DND-41 (cell line): Measurements from ENCODE around the gene KREMEN2.

ENCODE experiments used
- ATAC-seq: fragments of 200-7000 bp; cut with Tn5 transposase; 3 replicates; pipeline ENCODE4 v1.9.1; 2021; ENCODE audit warnings: low read depth; ENCODE audit not compliant: insufficient read depth
- DNase-seq: peaks from one replicate; pipeline ENCODE4 v3.0.0-alpha.2; 2020
- H2AFZ ChIP-seq: 2 replicates; pipeline ENCODE4 v1.6.0; 2012; ENCODE audit warnings: low read depth, low read length
- H3K27ac ChIP-seq: 2 replicates; pipeline ENCODE4 v1.5.1; 2012; ENCODE audit warnings: low read length, inconsistent platforms
- H3K27me3 ChIP-seq: fragments of 200-600 bp; sonication (generic); 2 replicates; pipeline ENCODE4 v1.6.0; 2012; ENCODE audit warnings: low read length, mild to moderate bottlenecking, inconsistent platforms; ENCODE audit not compliant: insufficient read depth, poor library complexity
- H3K36me3 ChIP-seq: 2 replicates; pipeline ENCODE4 v1.5.1; 2012; ENCODE audit warnings: low read length, inconsistent platforms; ENCODE audit not compliant: insufficient read depth
- H3K4me1 ChIP-seq: 2 replicates; pipeline ENCODE4 v1.5.1; 2012; ENCODE audit warnings: mild to moderate bottlenecking, low read length; ENCODE audit not compliant: insufficient read depth
- H3K4me2 ChIP-seq: 2 replicates; pipeline ENCODE4 v1.6.0; 2012; ENCODE audit warnings: mild to moderate bottlenecking, moderate library complexity, low read length, inconsistent platforms; ENCODE audit not compliant: insufficient read depth
- H3K4me3 ChIP-seq, 2 experiments: fragments of 200-600 bp in 1 of 2; shearing (Covaris generic) in 1 of 2; 2 replicates each; pipeline ENCODE4 v1.5.1; 2012 to 2016; ENCODE audit warnings: inconsistent platforms in 2 of 2, low read length in 2 of 2, mild to moderate bottlenecking in 2 of 2, low read depth in 1 of 2, moderate library complexity in 1 of 2
- H3K79me2 ChIP-seq: 2 replicates; pipeline ENCODE4 v1.6.0; 2012; ENCODE audit warnings: low read length, inconsistent platforms; ENCODE audit not compliant: insufficient read depth
- H3K9ac ChIP-seq: 2 replicates; pipeline ENCODE4 v1.6.0; 2012; ENCODE audit warnings: low read depth, mild to moderate bottlenecking, inconsistent platforms, low read length, moderate library complexity
- H3K9me3 ChIP-seq: 2 replicates; pipeline ENCODE4 v1.5.1; 2012; ENCODE audit warnings: low read length, moderate library complexity, mild to moderate bottlenecking, inconsistent platforms; ENCODE audit not compliant: insufficient read depth, severe bottlenecking
- H4K20me1 ChIP-seq: 2 replicates; pipeline ENCODE4 v1.6.0; 2012; ENCODE audit warnings: low read length; ENCODE audit not compliant: insufficient read depth
- EZH2 ChIP-seq: IDR thresholded peaks from 3 replicates; pipeline ENCODE4 v1.6.1; 2012; ENCODE audit warnings: borderline replicate concordance, low read depth, mild to moderate bottlenecking, moderate library complexity, low read length, inconsistent platforms; ENCODE audit not compliant: severe bottlenecking
- TF ChIP-seq, protein P1 (sequence below): IDR thresholded peaks from 2 replicates; pipeline ENCODE4 v1.5.1; 2012; ENCODE audit warnings: borderline replicate concordance, low read length, moderate library complexity, mild to moderate bottlenecking; ENCODE audit not compliant: poor library complexity, severe bottlenecking; ENCODE audit errors: extremely low read depth

KREMEN2 gene

DNA sequence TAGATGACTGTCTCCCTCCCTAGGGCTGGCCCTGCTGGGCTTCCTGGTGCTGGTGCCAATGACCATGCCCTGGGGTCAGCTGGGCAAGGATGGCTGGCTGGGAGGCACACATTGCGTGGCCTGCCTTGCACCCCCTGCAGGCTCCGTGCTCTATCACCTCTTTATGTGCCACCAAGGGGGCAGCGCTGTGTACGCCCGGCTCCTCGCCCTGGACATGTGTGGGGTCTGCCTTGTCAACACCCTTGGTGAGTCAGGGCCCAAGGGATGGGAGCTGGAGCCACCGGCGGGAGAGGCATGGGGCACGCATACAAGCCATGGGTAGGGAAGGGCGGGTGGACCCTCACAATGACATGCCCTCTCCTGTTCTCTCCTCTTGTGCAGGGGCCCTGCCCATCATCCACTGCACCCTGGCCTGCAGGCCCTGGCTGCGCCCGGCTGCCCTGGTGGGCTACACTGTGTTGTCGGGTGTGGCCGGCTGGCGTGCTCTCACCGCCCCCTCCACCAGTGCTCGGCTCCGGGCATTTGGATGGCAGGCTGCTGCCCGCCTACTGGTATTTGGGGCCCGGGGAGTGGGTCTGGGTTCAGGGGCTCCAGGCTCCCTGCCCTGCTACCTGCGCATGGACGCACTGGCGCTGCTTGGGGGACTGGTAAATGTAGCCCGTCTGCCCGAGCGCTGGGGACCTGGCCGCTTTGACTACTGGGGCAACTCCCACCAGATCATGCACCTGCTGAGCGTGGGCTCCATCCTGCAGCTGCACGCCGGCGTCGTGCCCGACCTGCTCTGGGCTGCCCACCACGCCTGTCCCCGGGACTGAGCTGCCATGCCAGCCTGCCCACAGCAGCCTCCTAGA is 7.3 kb downstream of the KREMEN2 start:
- Histone ChIP-seq H4K20me1 (peaks cover 61% of the 10 kb centered on the region), H3K27me3 (no peaks in the 10 kb centered on the region), H3K4me3 (peak overlapping the region in 1 of 2 experiments; percentile 79; a peak in 3 of 4 replicates), H3K27ac (peak overlapping the region; percentile 34), H3K9ac (peak overlapping the region; percentile 96), H3K79me2 (peaks cover 58% of the 10 kb centered on the region), H3K4me1 (peaks cover 52% of the 10 kb centered on the region), H3K9me3 (no peaks in the 10 kb centered on the region), H3K36me3 (peaks cover 60% of the 10 kb centered on the region), H3K4me2 (peak overlapping the region; percentile 97), H2AFZ (no peak overlapping the region)
- DNase-seq (no peak), ATAC-seq (no peak)
- TF ChIP-seq EZH2 = no peak
- TF ChIP-seq, protein P1, sequence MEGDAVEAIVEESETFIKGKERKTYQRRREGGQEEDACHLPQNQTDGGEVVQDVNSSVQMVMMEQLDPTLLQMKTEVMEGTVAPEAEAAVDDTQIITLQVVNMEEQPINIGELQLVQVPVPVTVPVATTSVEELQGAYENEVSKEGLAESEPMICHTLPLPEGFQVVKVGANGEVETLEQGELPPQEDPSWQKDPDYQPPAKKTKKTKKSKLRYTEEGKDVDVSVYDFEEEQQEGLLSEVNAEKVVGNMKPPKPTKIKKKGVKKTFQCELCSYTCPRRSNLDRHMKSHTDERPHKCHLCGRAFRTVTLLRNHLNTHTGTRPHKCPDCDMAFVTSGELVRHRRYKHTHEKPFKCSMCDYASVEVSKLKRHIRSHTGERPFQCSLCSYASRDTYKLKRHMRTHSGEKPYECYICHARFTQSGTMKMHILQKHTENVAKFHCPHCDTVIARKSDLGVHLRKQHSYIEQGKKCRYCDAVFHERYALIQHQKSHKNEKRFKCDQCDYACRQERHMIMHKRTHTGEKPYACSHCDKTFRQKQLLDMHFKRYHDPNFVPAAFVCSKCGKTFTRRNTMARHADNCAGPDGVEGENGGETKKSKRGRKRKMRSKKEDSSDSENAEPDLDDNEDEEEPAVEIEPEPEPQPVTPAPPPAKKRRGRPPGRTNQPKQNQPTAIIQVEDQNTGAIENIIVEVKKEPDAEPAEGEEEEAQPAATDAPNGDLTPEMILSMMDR = peak; percentile 24

DNA sequence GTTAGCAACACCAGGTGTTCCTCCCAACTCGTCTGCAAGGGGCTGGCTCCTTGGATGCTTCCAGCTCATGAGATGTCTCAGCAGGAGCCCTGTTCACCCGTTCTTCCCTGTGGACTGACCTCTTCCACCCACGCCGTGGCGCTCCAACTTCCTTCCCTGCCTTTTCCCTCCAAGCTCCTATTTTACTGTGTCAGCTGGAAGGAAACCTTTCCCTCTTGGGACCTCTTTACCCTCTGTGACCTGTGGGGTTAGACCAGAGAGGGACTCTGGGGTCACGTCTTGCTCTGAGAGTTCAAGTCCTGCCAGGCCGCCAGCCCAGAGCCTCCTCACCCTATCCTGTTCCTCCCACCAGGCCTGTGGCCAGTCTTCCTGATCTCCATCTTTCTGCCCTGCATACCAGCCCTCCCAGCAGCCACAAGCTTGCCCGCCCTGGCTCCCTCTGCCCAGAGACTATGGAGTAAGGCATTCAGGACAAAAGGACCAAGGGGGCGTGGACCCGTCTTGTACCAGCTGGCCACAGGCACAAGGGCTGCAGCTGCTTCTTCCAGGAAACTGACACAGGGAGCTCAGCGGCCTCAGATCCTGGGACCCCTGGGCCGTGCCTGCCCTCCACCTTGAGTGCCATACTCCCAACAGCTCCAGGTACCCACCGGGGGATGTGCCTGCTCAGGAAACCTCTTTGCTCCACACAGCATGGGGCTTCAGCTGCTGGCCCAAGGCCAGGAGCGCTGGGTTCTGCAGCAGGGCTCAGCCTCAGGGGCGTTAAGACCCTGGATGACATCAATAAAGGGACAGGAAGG is 8.1 kb downstream of the KREMEN2 start:
- Histone ChIP-seq H3K4me1 (peaks cover 61% of the 10 kb centered on the region), H2AFZ (no peak overlapping the region), H4K20me1 (peaks cover 68% of the 10 kb centered on the region), H3K27me3 (no peaks in the 10 kb centered on the region), H3K9me3 (no peaks in the 10 kb centered on the region), H3K27ac (peak overlapping the region; percentile 12; the same call in 1 of the 2 replicates), H3K4me2 (peak overlapping the region; percentile 97; the same call in 1 of the 2 replicates), H3K4me3 (0 out of 4 replicates have a peak overlapping the region, but pooled peaks of 1 of the 2 experiments have one; percentile 79), H3K79me2 (peaks cover 66% of the 10 kb centered on the region), H3K9ac (0 out of 2 replicates have a peak overlapping the region, but pooled peaks have one; percentile 1), H3K36me3 (peaks cover 68% of the 10 kb centered on the region)
- ATAC-seq (no peak), DNase-seq (no peak)
- no peak for TF ChIP-seq EZH2
- TF ChIP-seq, protein P1 = no peak

DNA sequence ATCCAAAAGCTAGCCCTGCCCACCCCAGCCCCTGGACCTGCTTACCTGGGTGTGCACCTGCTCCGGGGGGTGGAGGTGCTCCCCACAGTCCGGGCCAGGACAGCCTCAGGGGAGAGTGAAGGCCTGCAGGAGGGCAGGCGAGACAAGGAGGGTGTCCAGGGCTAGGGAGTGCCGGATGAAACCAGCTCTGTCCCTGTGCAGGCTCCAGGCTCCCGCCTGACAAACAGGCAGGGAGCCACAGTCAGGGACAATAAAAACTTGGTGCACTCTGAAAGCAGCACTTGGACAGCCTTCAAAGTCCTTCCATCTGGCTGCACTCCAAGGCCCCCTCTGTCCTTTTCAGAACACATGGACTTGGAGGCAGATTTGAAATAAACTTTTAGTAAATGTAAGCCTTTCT is 9.0 kb downstream of the KREMEN2 start:
- Histone ChIP-seq H4K20me1 (peaks cover 77% of the 10 kb centered on the region), H3K9ac (no peak overlapping the region), H2AFZ (no peak overlapping the region), H3K27ac (no peak overlapping the region), H3K4me3 (no peak overlapping the region), H3K9me3 (no peaks in the 10 kb centered on the region), H3K27me3 (no peaks in the 10 kb centered on the region), H3K36me3 (peaks cover 78% of the 10 kb centered on the region), H3K79me2 (peaks cover 76% of the 10 kb centered on the region), H3K4me1 (peaks cover 70% of the 10 kb centered on the region), H3K4me2 (0 out of 2 replicates have a peak overlapping the region, but pooled peaks have one; percentile 13)
- no peak for ATAC-seq
- no peak for TF ChIP-seq EZH2
- TF ChIP-seq, protein P1 = no peak
- no peak for DNase-seq
